Thyroid gland (tissue), 4 donors: ENCODE measurements around the gene CACNA1A. TPM values are rescaled to one million over a fixed set of nuclear protein-coding genes. Genes with fewer than 3 reads are reported as not detected.

Source experiments
- DNase-seq, 2 donors: peaks; one replicate each; pipeline ENCODE4 v3.0.0-alpha.2; 2019
- H3K27ac ChIP-seq, 3 donors: fragments of 200-600 bp; sonication (generic); 1 replicate in 2 of 3; 2 replicates in 1 of 3; pipeline ENCODE4 v1.5.1; 2016 to 2019; ENCODE audit warnings: mild to moderate bottlenecking in 1 of 3, moderate library complexity in 1 of 3
- H3K27me3 ChIP-seq: fragments of 200-600 bp; sonication (generic); one replicate; pipeline ENCODE4 v1.5.1; 2019
- H3K36me3 ChIP-seq, 2 donors: fragments of 200-600 bp; sonication (generic); one replicate each; pipeline ENCODE4 v1.5.1; 2016 to 2019
- H3K4me1 ChIP-seq, 2 donors: fragments of 200-600 bp; sonication (generic); one replicate each; pipeline ENCODE4 v1.5.1; 2017 to 2019
- H3K4me3 ChIP-seq, 3 donors: fragments of 200-600 bp; sonication (generic); replicated peaks in 1 of 3; 1 replicate in 2 of 3; 2 replicates in 1 of 3; pipeline ENCODE4 v1.5.1; 2016; ENCODE audit warnings: mild to moderate bottlenecking in 1 of 3
- H3K9me3 ChIP-seq: fragments of 200-600 bp; sonication (generic); one replicate; pipeline ENCODE4 v1.5.1; 2017
- CTCF ChIP-seq, 6 experiments: fragments of 200-600 bp in 3 of 6; fragments of 450-650 bp in 3 of 6; sonication (generic) in 3 of 6; IDR thresholded peaks; one replicate each; pipeline ENCODE4 v1.5.1; 2016 to 2019; ENCODE audit warnings: antibody characterized with exemption in 6 of 6, mild to moderate bottlenecking in 2 of 6, inconsistent platforms in 1 of 6, moderate library complexity in 1 of 6
- POLR2A ChIP-seq, 2 donors: fragments of 450-650 bp; IDR thresholded peaks; one replicate each; pipeline ENCODE4 v1.6.1; 2017; ENCODE audit warnings: antibody characterized with exemption in 2 of 2, mild to moderate bottlenecking in 2 of 2, moderate library complexity in 1 of 2
- WGBS, 2 donors: methylation state at CpG; one replicate each; pipeline ENCODE4 v1.1.5; 2017; 5-methylcytosine and 5-hydroxymethylcytosine counted together
- intact Hi-C: fragments of 100-400 bp; cut with DNase I; formaldehyde crosslinking; loops from one replicate; pipeline ENCODE4 v1.15.1; 2023
- total RNA-seq, 4 donors: library from RNA; depleted of rRNA; stranded (reverse); fragments of >200 nt; gene quantifications; one replicate each; pipeline ENCODE4 v1.2.3, GENCODE V29; 2016

Gene CACNA1A
- total RNA-seq, 4 donors from 2014 or later, result 0.27 to 2.5 (median 0.80) TPM

- no peak for DNase-seq
- intact Hi-C loops, result no loop called here
- WGBS, 2 donors, result 81 to 85% methylated on average over 6 of the region's 6 CpGs
- H3K4me3 ChIP-seq, result no peak overlapping the region
- TF ChIP-seq CTCF (IDR thresholded peaks at IDR 0.05) (no peak), POLR2A (IDR thresholded peaks at IDR 0.05) (no peak)
- no peaks in the 10 kb centered on the region for H3K36me3 ChIP-seq
- H3K4me1 ChIP-seq, result no peaks in the 10 kb centered on the region
- H3K27me3 ChIP-seq, result no peaks in the 10 kb centered on the region
- H3K27ac ChIP-seq, result no peak overlapping the region
- no peaks in the 10 kb centered on the region for H3K9me3 ChIP-seq
These were observed 176.5 kb downstream of the CACNA1A start for GRCh38 chr19:13329766-13330165.

- Histone ChIP-seq H3K4me3 (no peak overlapping the region), H3K36me3 (no peaks in the 10 kb centered on the region), H3K9me3 (no peaks in the 10 kb centered on the region), H3K27ac (no peak overlapping the region), H3K27me3 (no peaks in the 10 kb centered on the region), H3K4me1 (no peaks in the 10 kb centered on the region)
- WGBS, 2 donors, result 81 to 87% methylated on average over 6 of the region's 6 CpGs
- no peak for DNase-seq
- intact Hi-C loops, result no loop called here
- no peak for TF ChIP-seq POLR2A (IDR thresholded peaks at IDR 0.05)
- no peak for TF ChIP-seq CTCF (IDR thresholded peaks at IDR 0.05)
These were observed 178.0 kb downstream of the CACNA1A start for GRCh38 chr19:13328241-13328640.

- TF ChIP-seq POLR2A (IDR thresholded peaks at IDR 0.05), result no peak
- TF ChIP-seq CTCF (IDR thresholded peaks at IDR 0.05), result no peak
- 79 to 83% methylated on average over 4 of the region's 4 CpGs for WGBS, 2 donors
- H3K4me3 ChIP-seq, result no peak overlapping the region
These were observed 186.8 kb downstream of the CACNA1A start for GRCh38 chr19:13319526-13319925.

GRCh38 chr19:13318190-13318589, 188.1 kb downstream of the CACNA1A start:
- H3K27me3 ChIP-seq, result no peaks in the 10 kb centered on the region
- 80% methylated on average over 4 of the region's 4 CpGs for WGBS, 2 donors
- intact Hi-C loops, result no loop called here

More at GRCh38 chr19:13319526-13319925, 186.8 kb downstream of the CACNA1A start:
- Histone ChIP-seq H3K4me1 (no peaks in the 10 kb centered on the region), H3K27me3 (no peaks in the 10 kb centered on the region), H3K36me3 (no peaks in the 10 kb centered on the region), H3K9me3 (no peaks in the 10 kb centered on the region), H3K27ac (no peak overlapping the region)
- DNase-seq, result no peak
- intact Hi-C loops, result no loop called here

GRCh38 chr19:13315495-13315894, 190.8 kb downstream of the CACNA1A start:
- intact Hi-C loops, result no loop called here
- Histone ChIP-seq H3K27ac (no peak overlapping the region), H3K4me1 (no peaks in the 10 kb centered on the region), H3K9me3 (no peaks in the 10 kb centered on the region), H3K27me3 (no peaks in the 10 kb centered on the region), H3K36me3 (no peaks in the 10 kb centered on the region), H3K4me3 (no peak overlapping the region)
- 46 to 58% methylated on average over 4 of the region's 4 CpGs for WGBS, 2 donors
- no peak for DNase-seq
- TF ChIP-seq CTCF (IDR thresholded peaks at IDR 0.05) (no peak), POLR2A (IDR thresholded peaks at IDR 0.05) (no peak)

More at GRCh38 chr19:13318190-13318589, 188.1 kb downstream of the CACNA1A start:
- no peak overlapping the region for H3K27ac ChIP-seq
- H3K9me3 ChIP-seq, result no peaks in the 10 kb centered on the region
- H3K36me3 ChIP-seq, result no peaks in the 10 kb centered on the region
- TF ChIP-seq CTCF (IDR thresholded peaks at IDR 0.05) (no peak), POLR2A (IDR thresholded peaks at IDR 0.05) (no peak)
- no peaks in the 10 kb centered on the region for H3K4me1 ChIP-seq
- no peak for DNase-seq
- no peak overlapping the region for H3K4me3 ChIP-seq
